GM19351 (cell line): ENCODE results near the gene CTNNA3.

ENCODE experiments used
- ATAC-seq: cut with Tn5 transposase; IDR thresholded peaks from one replicate; pipeline ENCODE4 v1.9.1; 2021; ENCODE audit warnings: mild to moderate bottlenecking, moderate library complexity; ENCODE audit not compliant: unreplicated experiment

Gene CTNNA3

GRCh38 chr10:67386260-67386659, 309.7 kb downstream of the CTNNA3 start:
- ATAC-seq, result no peak

GRCh38 chr10:67385566-67385965, 310.4 kb downstream of the CTNNA3 start:
- ATAC-seq, result no peak

- no peak for ATAC-seq
These were observed 310.9 kb downstream of the CTNNA3 start for GRCh38 chr10:67385089-67385488.

GRCh38 chr10:67331121-67331910, 364.7 kb downstream of the CTNNA3 start:
- ATAC-seq, result no peak

GRCh38 chr10:67327626-67328535, 368.1 kb downstream of the CTNNA3 start:
- no peak for ATAC-seq

GRCh38 chr10:67319976-67320375, 376.0 kb downstream of the CTNNA3 start:
- no peak for ATAC-seq

- no peak for ATAC-seq
These were observed 387.1 kb downstream of the CTNNA3 start for GRCh38 chr10:67308912-67309311.

GRCh38 chr10:67306588-67307205, 389.3 kb downstream of the CTNNA3 start:
- ATAC-seq, result peak; percentile 46

GRCh38 chr10:67302701-67303100, 393.3 kb downstream of the CTNNA3 start:
- ATAC-seq, result no peak

- ATAC-seq, result no peak
These were observed 396.2 kb downstream of the CTNNA3 start for GRCh38 chr10:67299761-67300160.

GRCh38 chr10:67297637-67298181, 398.3 kb downstream of the CTNNA3 start:
- no peak for ATAC-seq

GRCh38 chr10:67296926-67297325, 399.1 kb downstream of the CTNNA3 start:
- no peak for ATAC-seq

- ATAC-seq, result no peak
These were observed 407.1 kb downstream of the CTNNA3 start for GRCh38 chr10:67288688-67289410.

GRCh38 chr10:67284589-67284988, 411.4 kb downstream of the CTNNA3 start:
- no peak for ATAC-seq

- ATAC-seq, result no peak
These were observed 413.1 kb downstream of the CTNNA3 start for GRCh38 chr10:67282871-67283270.

GRCh38 chr10:67280405-67280804, 415.6 kb downstream of the CTNNA3 start:
- ATAC-seq, result no peak

GRCh38 chr10:67277402-67277801, 418.6 kb downstream of the CTNNA3 start:
- no peak for ATAC-seq

GRCh38 chr10:67269828-67270227, 426.2 kb downstream of the CTNNA3 start:
- ATAC-seq, result no peak

- no peak for ATAC-seq
These were observed 427.8 kb downstream of the CTNNA3 start for GRCh38 chr10:67268146-67268545.

- ATAC-seq, result no peak
These were observed 433.3 kb downstream of the CTNNA3 start for GRCh38 chr10:67262675-67263074.
